CD4-positive, alpha-beta T cell treated with Interleukin-12 subunit alpha and Interleukin-12 subunit beta, for 1 hour (primary cell): ENCODE measurements around the gene TPM4.
"Not testable (repeated sequence)": the region's sequence is repeated elsewhere in the genome, so short reads cannot be mapped to it uniquely, and the experiment has no call there.

Source experiments
- DNase-seq: peaks from one replicate; pipeline ENCODE4 v3.0.0-alpha.2; 2020

TPM4 gene

DNA sequence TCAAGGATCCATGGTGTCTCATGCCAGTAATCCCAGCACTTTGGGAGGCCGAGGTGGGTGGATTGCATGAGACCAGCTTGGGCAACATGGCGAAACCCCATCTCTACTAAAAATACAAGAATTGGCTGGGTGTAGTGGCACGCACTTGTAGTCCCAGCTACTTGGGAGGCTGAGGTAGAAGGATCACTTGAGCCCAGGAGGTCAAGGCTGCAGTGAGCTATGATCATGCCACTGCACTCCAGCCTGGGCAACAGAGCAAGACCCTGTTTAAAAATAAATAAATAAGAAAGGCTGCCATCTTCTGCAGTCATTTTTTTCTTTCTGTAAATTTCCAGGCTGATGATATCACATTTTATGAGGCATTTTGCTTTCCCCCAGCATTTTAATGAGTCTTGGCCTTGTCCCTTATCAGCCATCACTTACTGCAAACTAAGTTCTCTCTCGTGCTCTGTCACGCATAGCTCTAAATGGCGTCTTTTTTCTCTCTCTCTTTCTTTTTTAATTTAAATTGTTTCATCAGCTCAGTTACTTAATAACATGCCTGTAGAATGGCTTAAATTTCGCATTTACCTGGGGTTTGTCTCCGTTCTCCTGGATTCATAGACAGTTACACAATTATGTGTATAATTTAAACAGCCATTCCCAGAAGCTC, 23.1 kb downstream of the TPM4 start:
- DNase-seq: not testable (repeated sequence)

DNA sequence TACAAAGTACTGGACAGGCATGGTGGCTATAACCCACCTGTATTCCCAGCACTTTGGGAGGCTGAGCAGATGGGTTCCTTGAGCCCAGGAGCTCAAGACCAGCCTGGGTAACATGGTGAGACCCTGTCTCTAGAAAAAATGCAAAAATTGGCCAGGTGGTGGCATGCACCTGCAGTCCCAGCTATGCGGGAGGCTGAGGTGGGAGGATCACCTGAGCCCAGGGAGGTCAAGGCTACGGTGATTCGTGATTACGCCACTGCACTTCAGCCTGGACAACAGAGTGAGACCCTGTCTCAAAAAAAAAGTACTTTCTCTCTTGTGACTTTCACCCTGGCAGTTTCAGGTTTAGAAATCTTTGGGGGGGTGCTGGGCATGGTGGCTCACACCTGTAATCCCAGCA, 24.2 kb downstream of the TPM4 start:
- DNase-seq: no peak

DNA sequence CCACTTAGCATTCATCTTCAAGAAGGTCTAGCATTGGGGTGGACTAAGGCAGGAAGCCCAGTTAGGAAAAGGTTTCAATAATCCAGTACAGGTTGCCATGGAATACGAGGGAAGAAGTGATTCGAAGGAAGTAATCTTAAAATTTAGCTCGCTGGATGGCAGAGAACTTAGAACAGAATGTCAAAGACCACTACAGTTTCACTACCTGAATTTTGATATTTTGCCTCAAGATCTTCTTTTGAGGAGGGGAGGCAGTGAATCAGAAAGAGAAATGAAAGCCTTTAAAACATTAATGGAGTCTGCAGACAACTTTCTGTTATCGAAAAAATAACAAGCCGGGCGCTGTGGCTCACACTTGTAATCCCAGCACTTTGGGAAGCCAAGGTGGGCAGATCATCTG, 28.4 kb downstream of the TPM4 start:
- no peak for DNase-seq

DNA sequence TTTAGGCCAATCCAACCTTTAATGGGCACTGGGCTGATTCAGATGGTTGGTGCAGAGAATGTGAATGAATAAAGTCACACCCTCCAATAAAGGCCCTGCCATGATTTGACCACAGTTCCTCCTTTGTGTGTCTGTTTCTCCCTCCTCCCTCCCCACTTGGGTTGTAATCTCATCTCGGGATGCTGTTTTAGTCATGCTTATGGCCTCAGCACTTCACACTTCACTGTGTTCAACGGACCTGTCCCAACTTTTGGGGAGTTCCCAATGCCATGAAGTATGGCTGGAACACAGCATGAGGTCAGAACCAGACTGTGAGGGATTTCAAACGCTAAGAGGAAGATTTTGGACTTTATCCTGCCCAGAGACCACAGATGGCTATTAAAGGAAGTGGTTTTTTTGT, 29.8 kb downstream of the TPM4 start:
- DNase-seq: no peak

DNA sequence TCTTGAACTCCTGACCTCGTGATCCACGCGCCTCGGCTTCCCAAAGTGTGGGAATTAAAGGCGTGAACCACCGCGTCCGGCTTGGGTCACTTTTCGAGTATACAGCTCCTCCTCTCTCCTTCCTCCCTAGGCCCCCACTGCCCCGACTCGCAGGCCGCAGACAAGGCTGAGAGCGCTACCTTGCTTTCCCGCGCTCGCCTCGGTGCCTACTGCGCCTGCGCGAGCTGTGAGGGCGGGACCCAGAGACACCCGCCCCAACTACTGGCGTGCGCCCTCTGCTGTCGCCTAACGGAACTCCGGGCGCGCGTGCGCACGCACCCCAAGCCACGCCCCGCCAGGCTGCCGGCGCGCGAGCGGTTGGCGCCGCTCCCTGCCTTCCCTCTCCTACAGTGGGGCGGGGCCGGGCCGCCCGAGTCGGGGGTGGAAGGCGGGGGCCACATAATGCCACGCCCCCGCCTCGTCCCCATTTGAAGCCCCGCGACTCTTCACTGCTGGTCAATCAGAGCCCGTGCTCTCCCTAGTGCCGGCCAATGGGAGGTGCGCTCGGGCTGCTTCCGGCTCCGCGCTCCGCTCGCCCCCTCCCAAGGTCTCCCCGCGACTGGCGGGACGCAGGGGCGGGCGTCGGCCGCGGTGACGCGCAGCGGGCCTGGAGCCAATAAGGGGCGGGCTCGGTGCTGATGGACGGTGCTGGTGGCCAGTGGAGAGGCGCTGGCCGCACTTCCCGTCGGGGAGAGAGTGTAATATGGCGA, 35.0 kb downstream of the TPM4 start, which contains the start of gene RAB8A:
RAB8A (plus strand) TSS at position 730 of the 749 bp plus-strand sequence; CDS start at position 743, 13 bp downstream.
- peak; percentile 99 for DNase-seq

DNA sequence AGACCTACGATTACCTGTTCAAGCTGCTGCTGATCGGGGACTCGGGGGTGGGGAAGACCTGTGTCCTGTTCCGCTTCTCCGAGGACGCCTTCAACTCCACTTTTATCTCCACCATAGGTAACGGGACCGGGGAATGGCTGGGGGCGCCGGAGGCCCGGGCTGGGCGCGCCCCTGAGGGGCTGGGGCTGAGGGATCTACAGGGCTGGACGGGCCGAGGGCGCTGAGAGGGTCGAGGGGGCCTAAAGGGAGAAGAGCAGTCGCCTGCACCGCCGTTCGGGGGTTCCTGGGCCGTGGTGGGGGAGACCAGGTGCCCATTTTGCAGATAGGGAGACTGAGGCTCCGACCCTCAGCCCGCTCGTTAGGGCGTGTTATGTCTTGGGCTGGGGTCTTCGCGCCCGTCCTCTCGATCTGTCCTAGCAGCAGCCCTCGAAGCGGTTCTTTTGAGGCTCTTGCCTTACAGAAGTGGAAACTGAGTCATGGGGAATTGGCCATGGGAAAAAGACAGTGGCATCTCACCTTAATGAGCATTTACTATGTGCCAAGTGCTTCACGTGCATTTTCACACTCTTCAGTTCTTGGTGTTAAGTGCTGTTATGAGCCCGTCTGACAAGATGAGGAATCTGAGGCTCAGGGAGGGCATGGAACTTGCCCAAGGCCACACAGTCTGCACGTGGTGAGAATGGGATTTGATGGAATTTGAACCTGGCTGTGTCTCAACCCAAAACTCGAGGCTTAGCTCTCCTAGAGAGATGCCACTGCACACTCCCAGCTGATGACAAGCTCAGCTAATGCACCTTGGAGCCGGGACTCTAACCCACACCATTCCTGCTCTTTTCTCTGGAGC, 35.8 kb downstream of the TPM4 start:
- no peak for DNase-seq

DNA sequence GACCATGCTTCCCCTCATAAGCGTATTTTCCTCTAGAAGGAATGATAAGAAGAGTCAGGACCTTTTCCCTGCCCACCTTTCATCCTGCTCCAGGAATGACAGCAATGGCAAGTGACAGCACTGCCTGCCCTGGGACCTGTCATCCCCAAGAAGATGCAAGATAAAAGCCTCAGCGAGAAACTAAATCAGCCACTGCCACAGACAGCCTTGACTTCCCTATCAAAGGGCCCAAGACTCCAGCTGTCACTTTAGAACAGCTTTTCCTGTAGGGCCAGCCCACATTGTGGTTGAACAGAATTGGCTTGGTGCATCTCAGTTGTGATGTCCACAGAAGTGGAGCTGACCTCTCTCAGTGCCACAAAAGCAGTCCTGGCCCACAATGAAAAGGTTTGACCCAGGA, 36.5 kb downstream of the TPM4 start:
- DNase-seq: no peak

DNA sequence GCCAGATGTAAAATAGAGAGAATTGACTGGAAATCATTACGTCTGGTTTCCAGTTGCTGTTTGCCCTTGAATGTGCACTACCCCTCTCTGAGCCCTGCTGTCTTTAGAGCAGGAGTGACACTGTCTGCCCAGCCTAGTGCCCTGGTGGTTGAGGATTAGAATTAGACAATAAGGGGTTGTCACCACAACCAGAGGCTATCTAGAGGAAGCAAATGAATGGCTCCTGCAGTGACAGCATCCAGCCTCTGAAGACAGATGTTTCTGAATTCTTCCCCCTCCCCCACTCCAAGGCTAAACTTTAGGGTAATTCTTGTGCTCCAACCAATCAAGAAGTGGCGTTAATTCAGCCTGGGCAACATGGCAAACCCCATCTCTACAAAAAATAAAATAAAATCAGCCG, 37.4 kb downstream of the TPM4 start:
- no peak for DNase-seq

DNA sequence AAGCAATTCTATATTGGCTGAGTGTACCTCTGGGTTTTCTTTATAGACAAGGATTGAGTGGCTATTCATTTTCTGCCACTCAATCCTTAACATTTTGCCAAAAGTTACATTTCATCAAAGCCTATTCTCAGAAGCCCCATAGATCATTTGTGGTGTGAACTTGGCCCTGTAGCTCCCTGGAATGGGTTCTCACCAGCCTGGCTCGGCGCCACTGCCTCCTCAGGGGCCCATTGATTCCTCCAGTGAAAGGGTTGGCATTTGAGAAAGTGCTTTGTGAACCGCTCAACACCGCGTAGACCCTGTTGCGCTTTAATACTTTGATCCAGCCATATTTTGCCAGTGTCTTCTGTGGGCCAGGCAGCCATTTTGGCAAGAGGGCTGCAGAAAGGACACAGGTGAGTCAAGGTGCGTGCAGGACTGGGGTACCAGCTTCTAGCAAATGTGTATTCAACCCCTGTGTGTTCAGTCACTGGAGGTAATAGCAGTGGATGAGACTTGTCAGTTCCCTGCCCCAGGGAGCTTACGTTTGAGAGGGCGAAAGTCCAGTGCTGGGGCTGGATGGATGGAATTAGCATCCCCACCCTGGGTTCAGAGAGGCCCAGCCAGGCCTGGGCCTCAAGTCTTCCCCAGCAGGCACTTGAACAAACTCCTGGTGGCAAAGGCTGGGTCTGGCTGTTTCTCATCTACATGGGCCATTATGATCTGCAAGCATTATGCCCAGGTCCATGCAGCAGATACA, 39.2 kb downstream of the TPM4 start:
- no peak for DNase-seq

DNA sequence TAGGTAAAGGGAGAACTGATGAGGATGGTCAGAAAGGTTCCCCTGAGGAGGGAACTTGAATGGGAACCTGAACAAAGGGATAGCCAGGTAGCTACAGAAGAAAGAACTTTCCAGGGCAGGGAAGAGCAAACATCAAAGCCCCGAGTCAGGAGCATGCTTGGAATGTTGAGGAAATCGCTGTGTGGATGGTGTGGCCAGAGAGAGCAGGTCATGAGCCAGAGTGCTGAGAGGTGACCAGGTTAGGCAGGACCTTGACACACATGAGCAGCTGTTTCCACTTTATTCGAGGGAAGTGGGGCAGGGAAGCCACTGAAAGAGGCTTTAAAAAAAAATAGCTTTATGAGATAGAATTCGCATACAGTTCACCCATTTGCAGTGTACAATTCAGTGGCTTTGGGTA, 39.8 kb downstream of the TPM4 start:
- DNase-seq: no peak

DNA sequence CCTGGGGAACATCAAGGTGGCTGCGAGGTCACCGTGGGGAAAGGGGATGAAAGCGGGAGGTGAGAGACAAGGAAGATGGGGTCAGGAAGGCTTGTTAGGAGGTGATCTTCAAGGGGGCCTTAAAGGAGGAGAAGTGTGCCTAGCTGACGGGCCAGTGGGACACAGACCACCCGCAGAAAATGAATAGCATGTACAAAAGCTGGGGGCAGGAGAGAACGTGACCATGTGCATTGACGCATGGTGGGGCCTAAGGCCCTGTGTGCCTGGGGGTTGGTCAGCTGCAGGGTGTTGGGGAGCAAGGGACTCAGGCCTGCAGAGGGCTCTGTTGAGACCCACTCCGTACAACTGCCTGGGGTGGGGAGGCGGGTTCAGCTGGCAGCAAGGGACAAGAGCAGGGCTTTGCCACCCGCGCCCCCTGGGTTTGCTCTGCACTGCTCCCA, 41.3 kb downstream of the TPM4 start:
- DNase-seq: no peak

DNA sequence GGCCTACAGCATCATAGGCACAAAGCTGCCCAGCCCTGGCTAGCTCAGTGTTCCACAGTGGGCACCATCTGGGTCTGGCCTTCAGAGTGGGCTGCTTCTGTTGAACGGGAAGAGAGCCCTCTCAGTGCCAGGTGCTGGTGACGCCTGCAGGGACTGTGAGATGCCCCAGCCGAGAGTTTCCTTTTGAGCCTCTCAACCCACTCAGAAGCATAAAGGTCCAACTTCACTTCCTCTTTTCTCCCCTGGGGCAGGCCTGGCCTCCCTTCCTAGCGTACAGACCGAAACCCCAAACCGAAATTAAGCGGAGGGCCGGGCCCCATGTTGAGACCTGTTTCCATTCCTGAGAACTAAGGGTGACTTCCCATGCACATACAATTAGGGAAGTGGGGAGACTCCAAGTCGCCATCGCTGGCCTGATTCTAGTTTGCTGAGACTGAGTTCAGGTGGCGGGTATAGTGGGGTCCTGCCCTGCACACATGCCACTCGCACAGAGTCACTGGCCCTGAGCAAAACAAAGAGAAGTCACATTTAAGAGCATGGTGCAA, 42.3 kb downstream of the TPM4 start:
- peak; percentile 40 for DNase-seq

DNA sequence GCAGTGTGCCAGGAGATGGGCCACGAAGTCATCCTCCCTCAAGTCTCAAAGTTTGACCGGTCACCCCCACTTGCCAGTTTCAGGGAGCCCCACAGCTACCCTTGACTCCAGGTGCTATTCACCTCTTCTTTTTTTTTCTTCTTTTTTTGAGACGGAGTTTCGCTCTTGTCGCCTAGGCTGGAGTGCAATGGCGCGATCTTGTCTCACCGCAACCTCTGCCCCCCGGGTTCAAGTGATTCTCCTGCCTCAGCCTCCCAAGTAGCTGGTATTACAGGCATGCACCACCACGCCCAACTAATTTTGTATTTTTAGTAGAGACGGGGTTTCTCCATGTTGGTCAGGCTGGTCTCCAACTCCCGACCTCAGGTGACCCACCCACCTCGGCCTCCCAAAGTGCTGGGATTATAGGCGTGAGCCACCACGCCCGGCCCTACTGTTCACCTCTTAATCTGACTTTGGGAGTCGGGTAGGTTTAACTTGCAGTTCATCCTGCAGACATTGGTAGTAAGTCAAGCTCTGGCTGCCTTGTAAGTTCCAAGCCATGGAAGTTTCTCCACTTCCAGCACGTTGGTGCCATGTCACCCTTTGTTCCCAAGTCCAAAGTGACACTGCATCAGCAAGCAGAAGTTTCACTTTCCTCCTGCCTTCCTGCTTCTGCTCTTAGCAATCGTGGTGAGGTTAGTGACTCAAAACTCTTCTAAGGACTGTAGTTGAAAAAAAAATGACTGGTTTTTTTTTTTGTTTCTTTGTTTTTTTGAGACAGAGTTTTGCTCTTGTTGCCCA, 43.0 kb downstream of the TPM4 start:
- peak; percentile 56 for DNase-seq

DNA sequence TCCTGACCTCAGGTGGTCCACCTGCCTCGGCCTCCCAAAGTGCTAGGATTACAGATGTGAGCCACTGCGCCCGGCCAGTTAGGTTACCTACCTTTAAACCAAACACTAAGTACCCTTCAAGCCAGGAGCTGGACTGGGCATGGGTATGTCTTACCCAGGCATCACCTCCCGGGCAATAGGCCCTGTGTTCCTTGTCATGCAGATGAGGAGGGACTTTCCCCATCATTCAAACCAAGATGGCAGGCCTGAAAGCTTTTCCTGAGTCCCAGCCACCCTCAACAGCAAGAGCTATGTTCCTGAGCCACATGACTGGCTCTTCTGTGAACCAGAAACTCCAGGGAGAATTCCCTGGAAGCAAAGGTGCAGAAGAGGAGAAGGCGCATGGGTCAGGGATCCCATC, 44.8 kb downstream of the TPM4 start:
- DNase-seq: no peak

DNA sequence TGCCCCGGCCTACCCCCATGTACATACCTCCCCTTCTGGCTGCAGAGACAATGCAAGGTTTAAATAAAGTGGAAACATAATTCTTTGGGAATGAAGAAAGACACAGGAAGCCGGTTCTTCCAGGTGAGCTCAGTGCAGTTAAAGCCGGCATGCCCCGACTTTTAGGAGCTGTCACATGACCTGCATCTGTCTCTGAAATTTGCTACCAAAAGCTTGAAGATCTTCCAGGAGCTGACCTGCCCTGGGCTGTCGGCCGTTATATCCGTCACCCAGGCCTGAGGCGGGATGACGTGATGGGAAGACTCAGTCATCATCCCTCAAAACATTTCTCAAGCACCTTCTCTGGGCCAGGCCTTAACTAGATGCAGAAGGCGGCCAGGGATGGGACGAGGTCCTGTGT, 45.7 kb downstream of the TPM4 start:
- no peak for DNase-seq

DNA sequence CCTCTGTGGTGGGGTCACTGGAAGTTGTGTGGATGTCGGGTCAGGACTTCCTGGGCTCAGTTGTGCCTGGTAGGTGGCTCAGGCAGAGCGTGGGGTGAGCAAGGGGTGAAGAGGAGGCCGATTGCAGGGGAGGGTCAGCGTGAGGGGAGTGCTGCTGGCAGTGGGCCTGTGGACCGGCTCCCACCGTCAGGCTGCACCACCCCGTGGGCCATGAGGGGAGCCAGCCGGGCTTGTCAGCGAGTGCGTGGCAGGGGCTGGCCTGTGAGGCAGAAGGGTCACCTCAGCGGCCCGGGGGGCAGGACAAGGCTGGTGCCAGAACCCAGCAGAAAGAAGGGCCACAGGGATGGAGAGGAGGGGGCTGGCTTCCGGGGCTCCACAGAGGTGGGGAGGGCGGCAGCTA, 48.7 kb downstream of the TPM4 start:
- DNase-seq: no peak

DNA sequence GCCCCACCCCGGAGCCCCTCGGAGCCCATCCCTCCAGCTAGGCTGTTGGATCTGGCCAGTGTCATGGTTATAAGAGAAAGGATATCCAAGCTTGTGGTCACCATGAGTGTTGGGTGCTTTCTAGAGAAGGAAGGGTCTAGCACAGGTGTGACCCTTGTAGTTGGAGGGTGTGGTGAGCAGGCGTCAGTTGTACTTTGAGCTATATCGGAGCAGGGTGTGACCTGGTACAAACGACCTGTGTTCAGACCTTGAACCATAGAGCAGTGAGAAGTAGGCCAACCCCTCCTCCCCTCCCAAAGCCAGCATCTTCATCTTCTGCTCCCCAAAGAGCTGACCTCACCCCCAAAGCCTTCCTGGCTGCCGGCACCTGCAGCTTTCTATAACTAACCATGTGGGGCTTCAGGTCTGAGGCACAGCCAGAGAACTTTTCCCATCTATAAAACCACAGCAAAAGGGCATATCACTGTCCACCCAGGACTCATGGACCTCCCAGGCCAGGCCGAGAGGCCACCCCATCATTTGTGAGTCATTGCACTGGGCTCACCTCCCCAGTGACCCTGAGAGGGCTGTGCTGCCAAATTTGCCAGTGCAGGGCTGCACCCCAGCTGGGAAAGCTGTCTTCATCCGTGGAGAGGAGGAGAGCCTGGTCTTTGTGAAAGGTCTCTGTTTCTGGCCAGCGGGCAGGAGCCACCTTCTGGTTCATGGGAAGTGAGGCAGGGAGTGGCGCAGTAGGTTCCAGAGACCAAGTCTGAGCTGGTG, 49.6 kb downstream of the TPM4 start:
- DNase-seq: no peak

DNA sequence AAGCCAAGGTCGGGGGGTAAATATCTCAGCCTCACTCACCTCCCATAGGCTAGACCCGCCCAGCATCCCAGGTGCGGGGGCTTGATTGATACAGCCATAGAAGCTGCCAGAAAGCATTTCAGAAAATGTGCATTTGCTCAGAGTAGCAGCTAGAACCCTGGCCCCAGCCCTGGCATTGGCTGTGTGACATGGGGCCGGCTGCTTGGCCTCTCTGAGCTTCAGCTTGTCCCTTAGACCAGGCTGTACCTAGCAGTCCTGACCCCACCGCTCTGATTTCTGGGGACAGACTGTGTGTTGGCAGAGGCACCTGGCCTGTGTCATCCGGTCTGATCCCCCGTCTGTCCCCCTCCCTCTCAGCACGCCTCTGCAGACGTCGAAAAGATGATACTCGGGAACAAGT, 50.8 kb downstream of the TPM4 start:
- no peak for DNase-seq

DNA sequence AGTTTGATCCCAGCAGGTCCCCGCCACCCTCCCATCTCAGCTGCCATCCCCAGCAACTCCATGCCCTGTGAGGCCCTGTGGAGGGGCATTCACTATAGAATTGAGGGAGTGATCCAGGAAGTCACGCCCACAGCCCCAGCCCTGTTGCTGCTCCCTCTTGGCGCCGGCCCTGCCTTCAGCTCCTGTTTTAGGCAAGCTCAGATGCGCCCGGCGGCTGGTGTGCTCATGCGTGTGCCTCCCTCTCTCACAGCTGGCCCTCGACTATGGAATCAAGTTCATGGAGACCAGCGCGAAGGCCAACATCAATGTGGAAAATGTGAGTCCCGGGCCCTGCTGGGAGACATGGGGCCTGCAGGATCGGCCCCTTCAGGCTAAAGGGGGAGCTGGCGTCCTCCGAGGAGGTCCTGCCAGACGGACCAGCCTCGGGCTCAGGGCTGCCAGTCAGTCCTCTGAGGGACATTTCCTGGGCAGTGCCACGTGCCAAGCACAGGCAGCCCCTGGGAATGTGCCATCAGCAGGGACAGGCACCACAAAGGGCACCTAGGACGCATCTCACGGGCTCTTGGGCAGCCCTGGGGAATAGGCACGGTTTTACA, 51.6 kb downstream of the TPM4 start:
- DNase-seq: no peak

DNA sequence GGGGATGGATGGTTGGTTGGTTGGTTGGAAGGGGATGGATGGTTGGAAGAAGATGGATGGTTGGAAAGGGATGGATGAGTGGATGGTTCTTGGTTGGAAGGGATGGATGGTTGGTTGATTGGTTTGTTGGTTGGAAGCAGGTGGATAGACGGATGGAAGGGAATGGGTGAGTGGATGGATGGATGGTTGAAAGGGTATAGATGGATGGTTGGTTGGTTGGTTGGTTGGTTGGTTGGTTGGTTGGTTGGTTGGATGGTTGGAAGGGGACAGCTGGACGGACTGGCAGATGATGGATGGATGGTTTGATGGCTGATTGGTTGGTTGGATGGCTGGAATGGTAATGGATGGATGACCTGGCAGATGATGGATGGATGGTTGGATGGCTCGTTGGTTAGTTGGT, 55.4 kb downstream of the TPM4 start:
- no peak for DNase-seq

DNA sequence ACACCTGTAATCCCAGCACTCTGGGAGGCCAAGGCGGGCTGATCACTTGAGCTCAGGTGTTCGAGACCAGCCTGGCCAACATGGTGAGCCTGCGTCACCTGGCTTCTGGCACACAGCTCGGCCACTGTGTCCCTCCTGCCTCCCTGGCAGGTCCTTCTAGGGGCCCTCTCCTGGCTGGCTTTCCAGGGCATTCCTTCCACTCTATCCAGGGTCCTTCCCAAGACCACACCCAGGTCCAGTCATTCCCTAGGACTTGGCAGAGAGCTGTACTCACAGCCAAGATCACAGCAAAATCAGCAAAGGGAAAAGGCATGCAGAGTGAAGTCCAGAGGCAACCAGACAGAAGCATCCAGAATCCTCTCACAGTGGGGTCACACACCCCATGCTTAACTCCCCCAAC, 57.5 kb downstream of the TPM4 start:
- DNase-seq: no peak
